GM15510 (cell line): ENCODE results near the gene AFF3.

ENCODE experiments used
- POLR2A ChIP-seq: IDR thresholded peaks from 3 replicates; pipeline ENCODE4 v1.6.1; 2011; ENCODE audit warnings: borderline replicate concordance; ENCODE audit not compliant: insufficient read length; ENCODE audit errors: extremely low read depth

AFF3 gene

GRCh38 chr2:99507937-99508818 is 634.2 kb downstream of the AFF3 start:
- TF ChIP-seq POLR2A = no peak

DNA sequence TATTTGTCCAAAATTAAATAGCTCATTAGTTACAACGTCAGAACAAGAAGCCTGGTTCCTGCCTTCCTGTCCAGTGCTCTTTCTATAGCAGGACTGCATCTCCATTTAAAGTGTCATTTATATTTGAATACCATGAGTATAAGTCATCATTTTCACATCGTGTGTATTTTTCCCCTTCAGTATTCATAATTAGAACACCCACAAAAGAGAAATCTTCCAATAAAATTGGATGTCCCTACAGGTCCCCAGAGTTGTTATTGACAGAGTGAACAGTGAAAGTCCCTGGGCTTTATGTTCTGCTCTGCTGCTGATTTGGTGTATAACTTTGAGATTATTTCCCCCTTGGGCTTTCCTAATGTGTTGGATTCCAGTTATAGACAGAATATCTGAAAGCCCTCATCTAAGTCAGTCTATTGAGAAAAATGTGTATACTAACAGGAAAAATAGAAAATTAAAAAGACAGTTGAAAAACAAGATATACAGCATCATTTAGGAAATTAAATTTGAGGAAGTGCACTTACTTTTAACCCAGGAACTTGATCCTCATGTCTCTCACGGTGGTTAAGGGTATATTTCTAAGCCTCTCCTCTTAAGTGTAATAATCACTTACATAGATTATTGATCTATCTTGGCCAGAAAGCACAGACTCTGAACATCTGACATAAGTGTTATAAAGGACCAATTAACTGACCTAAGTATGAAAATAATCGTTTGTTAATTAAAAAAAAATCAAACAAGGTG is 637.4 kb downstream of the AFF3 start:
- TF ChIP-seq POLR2A = no peak

- TF ChIP-seq POLR2A = no peak
Observed at GRCh38 chr2:99496021-99496420, 646.4 kb downstream of the AFF3 start.
